T-helper 1 cell treated with Interleukin-12 subunit alpha and Interleukin-12 subunit beta and Interleukin-4 antibody, amounts not matched to agents 30 μg/mL and 1 μg/mL, for 36 hours (primary cell): ENCODE measurements around the gene PDZD7.

Experiments
- H3K27ac Mint-ChIP-seq: one replicate; pipeline ENCODE4 v1.8.0; 2021; ENCODE audit warnings: mild to moderate bottlenecking, mixed read lengths
- H3K27me3 Mint-ChIP-seq: one replicate; pipeline ENCODE4 v1.8.0; 2021; ENCODE audit warnings: low read depth, mixed read lengths
- H3K36me3 Mint-ChIP-seq: one replicate; pipeline ENCODE4 v1.8.0; 2021; ENCODE audit warnings: low read depth, mixed read lengths
- H3K4me1 Mint-ChIP-seq: one replicate; pipeline ENCODE4 v1.8.0; 2021; ENCODE audit warnings: low read depth, mixed read lengths
- H3K4me3 Mint-ChIP-seq: one replicate; pipeline ENCODE4 v1.8.0; 2021; ENCODE audit warnings: mild to moderate bottlenecking, moderate library complexity, mixed read lengths
- H3K9me3 Mint-ChIP-seq: one replicate; pipeline ENCODE4 v1.8.0; 2021; ENCODE audit warnings: mixed read lengths

PDZD7 gene

DNA sequence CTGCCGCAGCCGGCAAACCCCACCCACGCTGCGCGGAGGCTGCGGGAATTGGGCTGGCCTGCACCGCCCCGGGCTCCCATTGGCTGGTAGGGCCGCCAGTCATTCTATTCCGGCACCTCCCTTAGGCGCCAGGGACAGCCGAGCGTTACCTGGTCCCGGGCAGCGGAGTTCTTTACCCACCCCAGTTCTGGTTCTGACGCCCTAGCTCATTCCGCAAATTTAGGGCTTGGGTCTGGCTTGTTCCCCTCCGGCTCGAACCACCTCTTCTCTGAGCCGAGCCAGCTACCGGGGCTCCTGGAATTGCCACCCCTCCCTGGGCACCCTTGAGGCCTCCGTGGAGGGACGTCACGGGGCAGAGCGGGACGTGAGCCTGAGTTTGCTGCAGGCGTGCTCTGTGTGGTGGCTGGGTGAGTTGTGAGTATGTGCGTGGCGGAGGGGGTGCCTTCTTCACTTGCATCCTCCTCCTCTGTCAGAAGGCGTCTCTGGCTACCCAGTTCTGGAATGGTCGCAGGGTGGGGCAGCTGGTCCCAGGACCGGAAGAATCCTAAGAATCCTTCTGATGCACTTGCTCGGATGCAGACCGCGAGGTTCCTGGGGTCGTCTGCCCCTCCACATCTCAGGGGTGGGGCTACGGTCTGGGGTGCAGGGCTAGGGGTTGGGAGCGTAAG lies at the start of gene PDZD7, which contains the start of gene SFXN3:
PDZD7 (minus strand) TSS at position 2 of the 668 bp plus-strand sequence. CDS start 910 bp downstream, outside the sequence.
SFXN3 (plus strand) TSS at position 107 of the 668 bp plus-strand sequence. CDS start 3,461 bp downstream, outside the sequence.
- H3K27ac Mint-ChIP-seq = peak within 1 kb of the TSS; percentile 88
- H3K4me3 Mint-ChIP-seq = peak within 1 kb of the TSS; percentile 87
- no peaks in the 10 kb centered on the region for H3K9me3 Mint-ChIP-seq
- peaks cover 17% of the 10 kb centered on the region for H3K27me3 Mint-ChIP-seq
- H3K4me1 Mint-ChIP-seq = peaks cover 17% of the 10 kb centered on the region
- H3K36me3 Mint-ChIP-seq = peaks cover 14% of the 10 kb centered on the region

GRCh38 chr10:101079874-101080273 lies 48.9 kb upstream of the PDZD7 start:
- Mint-ChIP-seq H3K27ac (no peak overlapping the region), H3K4me1 (peaks cover 6% of the 10 kb centered on the region), H3K9me3 (no peaks in the 10 kb centered on the region), H3K4me3 (no peak overlapping the region), H3K36me3 (no peaks in the 10 kb centered on the region), H3K27me3 (peaks cover 49% of the 10 kb centered on the region)

GRCh38 chr10:101076630-101077029 lies 45.7 kb upstream of the PDZD7 start:
- Mint-ChIP-seq H3K4me1 (peaks cover 6% of the 10 kb centered on the region), H3K27ac (no peak overlapping the region), H3K4me3 (no peak overlapping the region), H3K36me3 (no peaks in the 10 kb centered on the region), H3K9me3 (no peaks in the 10 kb centered on the region), H3K27me3 (peaks cover 61% of the 10 kb centered on the region)

- Mint-ChIP-seq H3K27ac (no peak overlapping the region), H3K9me3 (no peaks in the 10 kb centered on the region), H3K36me3 (no peaks in the 10 kb centered on the region), H3K27me3 (peaks cover 56% of the 10 kb centered on the region), H3K4me1 (peaks cover 6% of the 10 kb centered on the region), H3K4me3 (no peak overlapping the region)
Observed at GRCh38 chr10:101075775-101076174, 44.8 kb upstream of the PDZD7 start.

- no peak overlapping the region for H3K4me3 Mint-ChIP-seq
- peaks cover 6% of the 10 kb centered on the region for H3K4me1 Mint-ChIP-seq
- H3K27me3 Mint-ChIP-seq = peaks cover 53% of the 10 kb centered on the region
- H3K9me3 Mint-ChIP-seq = no peaks in the 10 kb centered on the region
- no peak overlapping the region for H3K27ac Mint-ChIP-seq
- no peaks in the 10 kb centered on the region for H3K36me3 Mint-ChIP-seq
Observed at GRCh38 chr10:101073631-101074030, 42.7 kb upstream of the PDZD7 start.

- Mint-ChIP-seq H3K27me3 (peaks cover 48% of the 10 kb centered on the region), H3K36me3 (no peaks in the 10 kb centered on the region), H3K27ac (no peak overlapping the region), H3K4me3 (no peak overlapping the region), H3K4me1 (peaks cover 6% of the 10 kb centered on the region), H3K9me3 (no peaks in the 10 kb centered on the region)
Observed at GRCh38 chr10:101072923-101073322, 42.0 kb upstream of the PDZD7 start.

GRCh38 chr10:101071885-101072433 lies 41.0 kb upstream of the PDZD7 start:
- H3K27me3 Mint-ChIP-seq = peaks cover 56% of the 10 kb centered on the region
- peaks cover 10% of the 10 kb centered on the region for H3K4me1 Mint-ChIP-seq
- no peaks in the 10 kb centered on the region for H3K36me3 Mint-ChIP-seq
- no peak overlapping the region for H3K4me3 Mint-ChIP-seq
- no peaks in the 10 kb centered on the region for H3K9me3 Mint-ChIP-seq
- H3K27ac Mint-ChIP-seq = no peak overlapping the region

GRCh38 chr10:101071267-101071884 lies 40.4 kb upstream of the PDZD7 start:
- no peaks in the 10 kb centered on the region for H3K36me3 Mint-ChIP-seq
- H3K27me3 Mint-ChIP-seq = peaks cover 58% of the 10 kb centered on the region
- H3K27ac Mint-ChIP-seq = no peak overlapping the region
- no peak overlapping the region for H3K4me3 Mint-ChIP-seq
- peaks cover 10% of the 10 kb centered on the region for H3K4me1 Mint-ChIP-seq
- no peaks in the 10 kb centered on the region for H3K9me3 Mint-ChIP-seq

DNA sequence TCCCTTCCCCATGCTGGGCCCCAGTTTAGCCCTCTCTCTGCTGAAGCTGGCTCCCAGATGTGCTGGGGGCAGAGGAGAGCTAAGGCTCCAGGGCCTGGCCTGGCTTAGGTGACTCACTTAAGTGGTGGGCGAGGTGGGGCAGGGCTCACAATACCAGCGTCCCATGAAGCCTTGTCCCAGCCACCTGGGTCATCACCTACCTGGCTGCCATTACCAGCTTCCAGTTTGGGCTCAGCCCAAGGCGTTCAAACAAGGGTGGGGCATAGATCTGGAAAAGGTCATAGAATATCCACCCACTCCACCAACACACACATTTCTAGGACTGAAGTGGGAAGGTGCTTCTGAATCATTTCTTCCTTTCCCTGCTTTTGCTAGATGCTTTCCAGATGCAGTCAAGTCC lies 39.2 kb upstream of the PDZD7 start:
- Mint-ChIP-seq H3K4me3 (no peak overlapping the region), H3K36me3 (no peaks in the 10 kb centered on the region), H3K9me3 (no peaks in the 10 kb centered on the region), H3K4me1 (peaks cover 4% of the 10 kb centered on the region), H3K27ac (no peak overlapping the region), H3K27me3 (peaks cover 58% of the 10 kb centered on the region)

- no peak overlapping the region for H3K4me3 Mint-ChIP-seq
- peaks cover 63% of the 10 kb centered on the region for H3K27me3 Mint-ChIP-seq
- no peak overlapping the region for H3K27ac Mint-ChIP-seq
- H3K36me3 Mint-ChIP-seq = no peaks in the 10 kb centered on the region
- H3K9me3 Mint-ChIP-seq = no peaks in the 10 kb centered on the region
- peaks cover 4% of the 10 kb centered on the region for H3K4me1 Mint-ChIP-seq
Observed at GRCh38 chr10:101069441-101069840, 38.5 kb upstream of the PDZD7 start.

GRCh38 chr10:101067356-101068083 lies 36.6 kb upstream of the PDZD7 start:
- Mint-ChIP-seq H3K9me3 (no peaks in the 10 kb centered on the region), H3K27me3 (peaks cover 59% of the 10 kb centered on the region), H3K36me3 (no peaks in the 10 kb centered on the region), H3K4me3 (peak overlapping the region; percentile 83), H3K4me1 (peaks cover 5% of the 10 kb centered on the region), H3K27ac (peak overlapping the region; percentile 26)

GRCh38 chr10:101066896-101067355 lies 36.0 kb upstream of the PDZD7 start:
- Mint-ChIP-seq H3K4me1 (peaks cover 8% of the 10 kb centered on the region), H3K9me3 (no peaks in the 10 kb centered on the region)

DNA sequence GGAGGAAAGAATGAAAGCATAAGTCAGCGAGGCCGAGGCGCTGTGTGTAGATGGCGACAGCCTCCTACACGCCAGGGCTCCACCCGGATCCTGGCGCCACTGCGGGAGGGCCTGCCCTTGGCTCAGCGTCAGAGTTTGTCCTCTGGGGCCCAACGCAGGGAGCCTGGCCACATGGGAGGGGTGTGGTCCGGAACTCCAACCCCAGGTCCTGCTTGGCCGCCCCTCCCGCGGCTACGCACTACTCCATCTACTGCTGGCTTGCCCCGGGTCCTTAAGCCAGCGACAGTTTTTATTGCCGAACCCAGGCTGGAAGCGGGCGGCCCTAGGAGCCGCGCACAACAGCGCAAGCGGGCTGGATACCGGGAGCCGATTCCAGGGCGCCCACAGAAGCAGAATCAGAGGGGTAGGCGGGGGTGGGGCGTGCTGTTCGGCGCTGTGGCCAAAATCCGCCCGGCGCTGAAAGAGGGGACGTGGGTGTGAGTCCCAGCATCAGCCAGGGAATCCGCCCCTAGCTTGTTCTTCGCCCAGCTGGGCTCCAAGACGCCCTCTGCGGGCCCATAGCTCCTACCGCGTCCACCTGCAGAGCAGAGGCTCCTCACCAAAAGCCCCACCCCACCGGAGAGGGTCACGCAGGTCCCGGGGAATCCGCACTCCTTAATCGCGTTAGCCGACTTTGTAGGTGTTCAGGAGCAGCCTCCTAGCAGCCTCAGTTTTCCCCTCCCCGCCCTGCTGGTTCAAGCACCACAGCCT lies 35.4 kb upstream of the PDZD7 start:
- H3K27me3 Mint-ChIP-seq = peaks cover 48% of the 10 kb centered on the region
- H3K9me3 Mint-ChIP-seq = no peaks in the 10 kb centered on the region
- H3K4me1 Mint-ChIP-seq = peaks cover 12% of the 10 kb centered on the region
- H3K4me3 Mint-ChIP-seq = peak overlapping the region; percentile 56
- no peak overlapping the region for H3K27ac Mint-ChIP-seq
- no peaks in the 10 kb centered on the region for H3K36me3 Mint-ChIP-seq

More at GRCh38 chr10:101066896-101067355, 36.0 kb upstream of the PDZD7 start:
- Mint-ChIP-seq H3K36me3 (no peaks in the 10 kb centered on the region), H3K27me3 (peaks cover 53% of the 10 kb centered on the region), H3K4me3 (peak overlapping the region; percentile 83), H3K27ac (no peak overlapping the region)
